K562 (cell line): ENCODE results near the gene PRR23E. TPM values are rescaled to one million over a fixed set of nuclear protein-coding genes. Genes with fewer than 3 reads are reported as not detected.

Experiments
- ATAC-seq: fragments of 200-7000 bp; cut with Tn5 transposase; 3 replicates; pipeline ENCODE4 v1.9.1; 2020; ENCODE audit warnings: moderate library complexity
- BruUV-seq: library from RNA; stranded (reverse); fragments of 400-500 nt; replicated peaks from 2 replicates; lab custom pipeline; 2021; lab: Mats Ljungman, UMichigan
- CTCF ChIA-PET: fragments of 300-600 bp; formaldehyde crosslinking; extraction: SDS; loops from one replicate; lab custom pipeline; 2021; ENCODE audit warnings: low intra/inter-chr PET ratio; lab: Yijun Ruan, JAX
- POLR2A ChIA-PET: fragments of 300-600, 350-650 bp; sonication (Branson Sonifier 250); formaldehyde crosslinking; extraction: SDS; loops from one replicate; lab custom pipeline; 2021; ENCODE audit warnings: antibody characterized with exemption, inconsistent platforms; lab: Yijun Ruan, JAX
- DNase-seq, 4 experiments: peaks; one replicate each; pipeline versions ENCODE4 v3.0.0 to v3.0.0-alpha.2; 2011 to 2018; ENCODE audit warnings: low spot score in 3 of 4, mixed read lengths in 3 of 4; ENCODE audit errors: extremely low read depth in 1 of 4
- FAIRE-seq: peaks from 2 replicates; lab custom pipeline; 2011; peaks lifted over from hg19 to GRCh38; lab: Jason Lieb, UNC
- H2AFZ ChIP-seq: 2 replicates; pipeline ENCODE4 v1.6.0; 2011; ENCODE audit warnings: low read depth, low read length, control low read depth, inconsistent platforms
- H3K27ac ChIP-seq: fragments of 200-600 bp; 3 replicates; pipeline ENCODE4 v1.8.0; 2011; ENCODE audit warnings: low read depth, mild to moderate bottlenecking, control low read depth, inconsistent platforms, low read length, moderate library complexity, mixed read lengths; ENCODE audit errors: extremely low read depth
- H3K27me3 ChIP-seq, 2 experiments: fragments of 300-600 bp in 1 of 2; 2 replicates in 1 of 2; 3 replicates in 1 of 2; pipeline versions ENCODE4 v1.6.0 to v1.8.0; 2011; ENCODE audit warnings: inconsistent platforms in 2 of 2, low read length in 2 of 2, mild to moderate bottlenecking in 1 of 2, mixed read lengths in 1 of 2, moderate library complexity in 1 of 2; ENCODE audit not compliant: control insufficient read depth in 2 of 2, insufficient read depth in 2 of 2
- H3K36me3 ChIP-seq: fragments of 300-600 bp; 3 replicates; pipeline ENCODE4 v1.8.0; 2011; ENCODE audit warnings: mild to moderate bottlenecking, low read length, inconsistent platforms; ENCODE audit not compliant: control insufficient read depth, insufficient read depth
- H3K4me1 ChIP-seq, 2 experiments: fragments of 200-600 bp in 1 of 2; replicated peaks in 1 of 2; 2 replicates in 1 of 2; 3 replicates in 1 of 2; pipeline versions ENCODE4 v1.5.1 to v1.8.0; 2011; ENCODE audit warnings: inconsistent platforms in 2 of 2, low read length in 2 of 2, mild to moderate bottlenecking in 1 of 2, mixed read lengths in 1 of 2, moderate library complexity in 1 of 2; ENCODE audit not compliant: control insufficient read depth in 2 of 2, insufficient read depth in 2 of 2
- H3K4me2 ChIP-seq: 2 replicates; pipeline ENCODE4 v1.6.1; 2011; ENCODE audit warnings: low read length, control low read depth, inconsistent platforms, mixed read lengths; ENCODE audit not compliant: insufficient read depth
- H3K4me3 ChIP-seq: fragments of 200-600 bp; sonication (generic), shearing (Covaris generic); 2 replicates; pipeline ENCODE4 v1.5.1; 2016; ENCODE audit warnings: control low read depth, inconsistent platforms
- H3K79me2 ChIP-seq: fragments of 200-600 bp; 3 replicates; pipeline ENCODE4 v1.8.0; 2011; ENCODE audit warnings: low read length, inconsistent platforms; ENCODE audit not compliant: control insufficient read depth, insufficient read depth
- H3K9ac ChIP-seq, 2 experiments: 2 replicates each; pipeline versions ENCODE4 v1.6.0 to v1.6.1; 2011; ENCODE audit warnings: low read depth in 2 of 2, low read length in 2 of 2, control low read depth in 1 of 2, inconsistent platforms in 1 of 2, mild to moderate bottlenecking in 1 of 2, mixed read lengths in 1 of 2; ENCODE audit not compliant: insufficient read depth in 1 of 2
- H3K9me1 ChIP-seq: one replicate; pipeline ENCODE4 v1.6.0; 2011; ENCODE audit warnings: inconsistent platforms, mild to moderate bottlenecking, low read length, moderate library complexity; ENCODE audit not compliant: control insufficient read depth, insufficient read depth
- H3K9me3 ChIP-seq: replicated peaks from 2 replicates; pipeline ENCODE4 v1.5.1; 2011; ENCODE audit warnings: low read depth, low read length, inconsistent platforms; ENCODE audit not compliant: control insufficient read depth, insufficient read depth
- H4K20me1 ChIP-seq: replicated peaks from 2 replicates; pipeline ENCODE4 v1.6.1; 2011; ENCODE audit warnings: low read length, inconsistent platforms, mixed read lengths; ENCODE audit not compliant: control insufficient read depth, insufficient read depth
- BRD4 ChIP-seq: fragments of 200-600 bp; sonication (generic); IDR thresholded peaks from 2 replicates; pipeline ENCODE4 v1.6.1; 2017; ENCODE audit warnings: inconsistent platforms
- L3MBTL2 ChIP-seq: fragments of 450-650 bp; IDR thresholded peaks from 2 replicates; pipeline ENCODE4 v1.6.1; 2016; ENCODE audit warnings: mild to moderate bottlenecking, moderate library complexity
- NCOA2 ChIP-seq, 2 experiments: fragments of 450-650 bp; IDR thresholded peaks; 2 replicates each; pipeline ENCODE4 v1.6.1; 2018; ENCODE audit warnings: mild to moderate bottlenecking in 2 of 2, moderate library complexity in 1 of 2; ENCODE audit not compliant: partially characterized antibody in 2 of 2
- NR2C1 ChIP-seq, 2 experiments: fragments of 450-650 bp; IDR thresholded peaks; 2 replicates each; pipeline ENCODE4 v1.6.1; 2017; ENCODE audit warnings: mild to moderate bottlenecking in 2 of 2, antibody characterized with exemption in 1 of 2, inconsistent platforms in 1 of 2, missing compliant biosample characterization in 1 of 2, missing genetic modification characterization in 1 of 2
- ZNF224 ChIP-seq: sonication (generic); formaldehyde crosslinking; IDR thresholded peaks from 2 replicates; pipeline ENCODE4 v1.8.0; 2022; ENCODE audit warnings: mild to moderate bottlenecking, missing genetic modification reagents
- WGBS: fragments of 100-300 bp; shearing (Covaris generic); methylation state at CpG from one replicate; pipeline ENCODE4 v1.1.6; 2016; ENCODE audit warnings: low coverage, mixed read lengths; ENCODE audit not compliant: insufficient coverage; ENCODE audit errors: missing lambda C conversion rate; 5-methylcytosine and 5-hydroxymethylcytosine counted together
- in situ Hi-C: fragments of 300-500 bp; cut with MboI; formaldehyde crosslinking; loops from 4 replicates; pipeline ENCODE4 v1.15.0; 2018; ENCODE audit warnings: inconsistent platforms, mixed read lengths
- intact Hi-C: fragments of 100-400 bp; cut with micrococcal nuclease; formaldehyde crosslinking; loops from 2 replicates; pipeline ENCODE4 v1.14.2; 2022
- polyA plus RNA-seq, 8 experiments: library from polyadenylated mRNA; depleted of rRNA in 4 of 8; stranded (reverse) in 5 of 8; unstranded in 3 of 8; fragments of >200 nt; fragmentation: Nextera tagmentation in 2 of 8; fragmentation: Illumina TruSeq in 1 of 8; extraction: Ambion mirVana in 2 of 8; extraction: Trizol in 1 of 8; gene quantifications; 2 replicates each; pipeline versions ENCODE4 v1.2.1 to v1.2.3, GENCODE V29; 2011 to 2014; ENCODE audit warnings: inconsistent platforms in 1 of 8, missing spikeins in 1 of 8
- total RNA-seq, 7 experiments: library from RNA; depleted of rRNA in 6 of 7; stranded (reverse); fragments of >200 nt in 6 of 7; fragmentation: Illumina TruSeq in 2 of 7; extraction: Trizol in 2 of 7; gene quantifications; 2 replicates each; pipeline versions ENCODE4 v1.2.1 to v1.2.3, GENCODE V29; 2011 to 2021; ENCODE audit warnings: low replicate concordance in 1 of 7
- TF ChIP-seq, protein P1 (sequence below): fragments of 250-450 bp; sonication (Bioruptor Pico); IDR thresholded peaks from 2 replicates; pipeline ENCODE4 v1.8.0; 2021; ENCODE audit warnings: mild to moderate bottlenecking, moderate library complexity

PRR23E gene
- total and polyA plus RNA-seq, 9 of the 15 experiments (the other 6 are each of a cell fraction or from before 2014, with no cell fraction given) = not detected

DNA sequence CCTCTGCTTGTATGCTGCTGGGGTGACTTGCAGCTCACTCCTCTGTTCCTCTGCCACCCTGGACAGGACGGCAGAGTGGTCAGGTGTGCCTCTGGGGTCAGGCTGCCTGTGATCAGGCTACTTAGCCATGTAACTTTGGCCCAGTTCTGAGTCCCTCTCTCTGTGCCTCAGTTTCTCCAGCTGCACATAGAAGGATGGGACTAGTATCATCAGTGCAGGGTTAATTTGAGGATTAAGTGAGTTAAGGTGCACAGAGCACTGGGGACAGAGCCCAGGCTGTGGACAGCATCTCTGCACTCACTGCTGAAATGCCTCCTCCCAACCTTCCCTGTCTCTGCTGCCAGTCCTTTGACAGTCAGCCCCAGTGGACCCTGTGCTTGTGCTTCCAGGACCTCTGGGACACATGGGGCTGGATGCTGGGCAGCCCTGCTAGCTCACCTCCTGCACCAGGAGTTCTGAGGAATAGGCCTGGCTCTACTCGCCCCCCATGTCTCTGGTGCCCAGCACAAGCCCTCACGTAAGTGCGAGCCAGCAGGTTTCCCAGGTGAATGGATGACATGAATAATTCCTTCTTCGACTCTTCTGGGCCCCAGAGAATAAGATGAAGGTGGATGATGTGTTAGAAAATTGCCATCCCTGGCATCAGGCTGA lies 19.3 kb upstream of the PRR23E start:
- no peak for ATAC-seq
- H3K9me3 ChIP-seq = no peaks in the 10 kb centered on the region
- H3K9me1 ChIP-seq = no peaks in the 10 kb centered on the region
- no peak for DNase-seq
- H3K4me2 ChIP-seq = no peak overlapping the region
- TF ChIP-seq ZNF224 (CRISPR knock-in tag) (no peak), NCOA2 (IDR thresholded peaks at IDR 0.05; ENCODE audit: partially characterized antibody in 2 of 2) (no peak), NR2C1 (IDR thresholded peaks at IDR 0.05) (no peak), NR2C1 (tag; IDR thresholded peaks at IDR 0.05) (no peak), L3MBTL2 (no peak), BRD4 (no peak)
- TF ChIP-seq, protein P1, sequence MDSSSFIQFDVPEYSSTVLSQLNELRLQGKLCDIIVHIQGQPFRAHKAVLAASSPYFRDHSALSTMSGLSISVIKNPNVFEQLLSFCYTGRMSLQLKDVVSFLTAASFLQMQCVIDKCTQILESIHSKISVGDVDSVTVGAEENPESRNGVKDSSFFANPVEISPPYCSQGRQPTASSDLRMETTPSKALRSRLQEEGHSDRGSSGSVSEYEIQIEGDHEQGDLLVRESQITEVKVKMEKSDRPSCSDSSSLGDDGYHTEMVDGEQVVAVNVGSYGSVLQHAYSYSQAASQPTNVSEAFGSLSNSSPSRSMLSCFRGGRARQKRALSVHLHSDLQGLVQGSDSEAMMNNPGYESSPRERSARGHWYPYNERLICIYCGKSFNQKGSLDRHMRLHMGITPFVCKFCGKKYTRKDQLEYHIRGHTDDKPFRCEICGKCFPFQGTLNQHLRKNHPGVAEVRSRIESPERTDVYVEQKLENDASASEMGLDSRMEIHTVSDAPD (CRISPR knock-in tag) = no peak
- intact Hi-C loops = no loop called here
- no peak for FAIRE-seq
- 0% methylated on average over 4 of the region's 5 CpGs for WGBS
- H3K36me3 ChIP-seq = no peaks in the 10 kb centered on the region
- no peak overlapping the region for H2AFZ ChIP-seq
- H4K20me1 ChIP-seq = no peaks in the 10 kb centered on the region
- H3K27ac ChIP-seq = no peak overlapping the region
- no peaks in the 10 kb centered on the region; a peak in 1 of 5 replicates for H3K27me3 ChIP-seq
- BruUV-seq = no TSS peak
- CTCF ChIA-PET = no interaction called here
- no peaks in the 10 kb centered on the region for H3K4me1 ChIP-seq
- no peak overlapping the region for H3K4me3 ChIP-seq
- no peaks in the 10 kb centered on the region for H3K79me2 ChIP-seq
- POLR2A ChIA-PET = no interaction called here
- in situ Hi-C loops = no loop called here
- H3K9ac ChIP-seq = no peak overlapping the region
